ENCODE measurements around the gene CCSER1. TPM values are rescaled to one million over a fixed set of nuclear protein-coding genes. Genes with fewer than 3 reads are reported as not detected.

CCSER1 gene
- total RNA-seq, 4 donors from 2014 or later = 4.0 to 6.0 (median 4.8) TPM

- Histone ChIP-seq H3K27ac (no peak overlapping the region), H3K36me3 (no peaks in the 10 kb centered on the region), H3K4me3 (no peak overlapping the region), H3K9me3 (no peaks in the 10 kb centered on the region), H3K4me1 (peaks cover 0 to 6% (median 0%) of the 10 kb centered on the region in 4 donors), H3K27me3 (no peaks in the 10 kb centered on the region)
- TF ChIP-seq CTCF (IDR thresholded peaks at IDR 0.05) (no peak), POLR2A (IDR thresholded peaks at IDR 0.05) (no peak), EP300 (IDR thresholded peaks at IDR 0.05) (no peak)
- no peak for DNase-seq (ENCODE audit: low spot score in 2 of 2)
- 19 to 30% methylated on average over 2 of the region's 2 CpGs for WGBS, 2 donors
Measured at GRCh38 chr4:91035276-91035675, 908.1 kb downstream of the CCSER1 start.

- Histone ChIP-seq H3K36me3 (no peaks in the 10 kb centered on the region), H3K9me3 (no peaks in the 10 kb centered on the region), H3K4me3 (no peak overlapping the region), H3K27ac (no peak overlapping the region), H3K27me3 (no peaks in the 10 kb centered on the region), H3K4me1 (peaks cover 0 to 6% (median 0%) of the 10 kb centered on the region in 4 donors)
- no peak for DNase-seq (ENCODE audit: low spot score in 2 of 2)
- no peak for TF ChIP-seq POLR2A (IDR thresholded peaks at IDR 0.05)
- TF ChIP-seq CTCF (IDR thresholded peaks at IDR 0.05) = no peak
- no peak for TF ChIP-seq EP300 (IDR thresholded peaks at IDR 0.05)
- WGBS, 2 donors = 86 to 98% methylated on average over 1 of the region's 1 CpG
Measured at GRCh38 chr4:91037951-91038350, 910.8 kb downstream of the CCSER1 start.

GRCh38 chr4:91057871-91058270, 930.7 kb downstream of the CCSER1 start:
- no peaks in the 10 kb centered on the region for H3K36me3 ChIP-seq
- TF ChIP-seq EP300 (IDR thresholded peaks at IDR 0.05) (no peak), CTCF (IDR thresholded peaks at IDR 0.05) (no peak), POLR2A (IDR thresholded peaks at IDR 0.05) (no peak)
- H3K27ac ChIP-seq = no peak overlapping the region
- H3K9me3 ChIP-seq = peaks cover 0 to 11% (median 0%) of the 10 kb centered on the region in 4 donors
- no peaks in the 10 kb centered on the region for H3K4me1 ChIP-seq
- no peaks in the 10 kb centered on the region for H3K27me3 ChIP-seq
- no peak overlapping the region for H3K4me3 ChIP-seq
- no peak for DNase-seq (ENCODE audit: low spot score in 2 of 2)

GRCh38 chr4:91058345-91058744, 931.2 kb downstream of the CCSER1 start:
- Histone ChIP-seq H3K27ac (no peak overlapping the region), H3K27me3 (no peaks in the 10 kb centered on the region), H3K9me3 (peaks cover 0 to 11% (median 0%) of the 10 kb centered on the region in 4 donors), H3K36me3 (no peaks in the 10 kb centered on the region), H3K4me1 (no peaks in the 10 kb centered on the region), H3K4me3 (no peak overlapping the region)
- TF ChIP-seq POLR2A (IDR thresholded peaks at IDR 0.05) = no peak
- TF ChIP-seq CTCF (IDR thresholded peaks at IDR 0.05) = no peak
- TF ChIP-seq EP300 (IDR thresholded peaks at IDR 0.05) = no peak
- no peak for DNase-seq (ENCODE audit: low spot score in 2 of 2)

GRCh38 chr4:91064157-91064853, 937.1 kb downstream of the CCSER1 start:
- no peak for DNase-seq (ENCODE audit: low spot score in 2 of 2)
- Histone ChIP-seq H3K4me1 (peaks cover 0 to 11% (median 0%) of the 10 kb centered on the region in 4 donors), H3K4me3 (no peak overlapping the region), H3K36me3 (no peaks in the 10 kb centered on the region), H3K27ac (no peak overlapping the region), H3K9me3 (no peaks in the 10 kb centered on the region), H3K27me3 (no peaks in the 10 kb centered on the region)
- WGBS, 2 donors = 25 to 42% methylated on average over 2 of the region's 2 CpGs
- TF ChIP-seq POLR2A (IDR thresholded peaks at IDR 0.05) (no peak), EP300 (IDR thresholded peaks at IDR 0.05) (no peak), CTCF (IDR thresholded peaks at IDR 0.05) (no peak)
